HCT116 (cell line): ENCODE measurements around the gene KCTD1. TPM values are rescaled to one million over a fixed set of nuclear protein-coding genes. Genes with fewer than 3 reads are reported as not detected.

Experiments used
- ATAC-seq: fragments of 200-7000 bp; cut with Tn5 transposase; 2 replicates; pipeline ENCODE4 v1.9.1; 2020; ENCODE audit warnings: mild to moderate bottlenecking, moderate library complexity
- BruUV-seq: library from RNA; stranded (reverse); fragments of 400-500 nt; replicated peaks from 2 replicates; lab custom pipeline; 2021; lab: Mats Ljungman, UMichigan
- CTCF ChIA-PET: fragments of 300-600 bp; sonication (Branson Sonifier 250); formaldehyde crosslinking; loops from one replicate; lab custom pipeline; 2021; ENCODE audit warnings: antibody characterized with exemption; lab: Charles Lee
- POLR2A ChIA-PET: fragments of 300-600, 350-600 bp; sonication (Branson Sonifier 250); formaldehyde crosslinking; loops from one replicate; lab custom pipeline; 2021; ENCODE audit warnings: antibody characterized with exemption; lab: Charles Lee
- RAD21 ChIA-PET, 2 experiments: fragments of 300-600 bp; sonication (Branson Sonifier 250); formaldehyde crosslinking; loops; one replicate each; lab custom pipeline; 2023; ENCODE audit warnings: low total read pairs in 2 of 2; ENCODE audit not compliant: uncharacterized antibody in 2 of 2, unreplicated experiment in 2 of 2, low non-redundant PET in 1 of 2; lab: Charles Lee
- DNase-seq: peaks from one replicate; pipeline ENCODE4 v3.0.0-alpha.2; 2010; ENCODE audit warnings: low read depth, low spot score
- H2AFZ ChIP-seq: fragments of 200-600 bp; shearing (Covaris generic), sonication (generic); 2 replicates; pipeline ENCODE4 v1.6.1; 2017; ENCODE audit warnings: low read depth, mixed run types, mixed read lengths, antibody characterized with exemption, low read length; ENCODE audit not compliant: poor library complexity, severe bottlenecking
- H3K27ac ChIP-seq: 2 replicates; pipeline ENCODE4 v1.5.1; 2012; ENCODE audit warnings: low read depth, low read length
- H3K27me3 ChIP-seq: fragments of 200-600 bp; sonication (generic); 2 replicates; pipeline ENCODE4 v1.6.1; 2016; ENCODE audit warnings: mixed run types, low read length, mixed read lengths; ENCODE audit not compliant: insufficient read depth
- H3K36me3 ChIP-seq, 2 experiments: fragments of 200-500 bp in 1 of 2; fragments of 200-600 bp in 1 of 2; sonication (Bioruptor generic) in 1 of 2; sonication (generic) in 1 of 2; 2 replicates each; pipeline versions ENCODE4 v1.5.1 to v1.6.1; 2014 to 2016; ENCODE audit warnings: low read length in 2 of 2, inconsistent platforms in 1 of 2, mixed read lengths in 1 of 2, mixed run types in 1 of 2; ENCODE audit not compliant: insufficient read depth in 2 of 2, control insufficient read depth in 1 of 2
- H3K4me1 ChIP-seq, 2 experiments: fragments of 200-600 bp in 1 of 2; sonication (generic) in 1 of 2; 2 replicates each; pipeline versions ENCODE4 v1.5.1 to v1.6.1; 2012 to 2017; ENCODE audit warnings: low read length in 2 of 2, inconsistent platforms in 1 of 2, mild to moderate bottlenecking in 1 of 2, mixed read lengths in 1 of 2, mixed run types in 1 of 2, moderate library complexity in 1 of 2; ENCODE audit not compliant: insufficient read depth in 2 of 2, control insufficient read depth in 1 of 2
- H3K4me2 ChIP-seq: fragments of 200-600 bp; sonication (generic); 2 replicates; pipeline ENCODE4 v1.6.1; 2017; ENCODE audit warnings: mixed run types, low read length, mixed read lengths
- H3K4me3 ChIP-seq, 2 experiments: fragments of 200-600 bp in 1 of 2; sonication (generic) in 1 of 2; replicated peaks in 1 of 2; 2 replicates each; pipeline ENCODE4 v1.5.1; 2011 to 2016; ENCODE audit warnings: low read length in 2 of 2, control low read depth in 1 of 2, low read depth in 1 of 2, mild to moderate bottlenecking in 1 of 2, mixed read lengths in 1 of 2, mixed run types in 1 of 2
- H3K79me2 ChIP-seq: fragments of 200-600 bp; sonication (generic); 2 replicates; pipeline ENCODE4 v1.6.1; 2017; ENCODE audit warnings: mild to moderate bottlenecking, mixed run types, low read length, moderate library complexity, mixed read lengths; ENCODE audit not compliant: insufficient read depth
- H3K9ac ChIP-seq: fragments of 200-600 bp; sonication (generic); 2 replicates; pipeline ENCODE4 v1.6.1; 2016; ENCODE audit warnings: low read length, mixed read lengths
- H3K9me2 ChIP-seq: fragments of 200-600 bp; sonication (generic), shearing (Covaris generic); 2 replicates; pipeline ENCODE4 v1.6.1; 2017; ENCODE audit warnings: mixed run types, mild to moderate bottlenecking, moderate library complexity; ENCODE audit not compliant: insufficient read depth
- H3K9me3 ChIP-seq, 2 experiments: fragments of 200-500 bp in 1 of 2; fragments of 200-600 bp in 1 of 2; sonication (Bioruptor generic) in 1 of 2; sonication (generic) in 1 of 2; 2 replicates each; pipeline ENCODE4 v1.6.1; 2014 to 2017; ENCODE audit warnings: low read length in 2 of 2, mixed read lengths in 2 of 2, inconsistent platforms in 1 of 2, low read depth in 1 of 2, mild to moderate bottlenecking in 1 of 2, mixed run types in 1 of 2, moderate library complexity in 1 of 2; ENCODE audit not compliant: control insufficient read depth in 1 of 2, insufficient read depth in 1 of 2
- H4K20me1 ChIP-seq: fragments of 200-600 bp; sonication (generic), shearing (Covaris generic); 2 replicates; pipeline ENCODE4 v1.6.1; 2017; ENCODE audit warnings: mixed run types, mild to moderate bottlenecking, moderate library complexity; ENCODE audit not compliant: insufficient read depth
- CBX3 ChIP-seq: IDR thresholded peaks from 2 replicates; pipeline ENCODE4 v1.6.1; 2012; ENCODE audit warnings: low read depth
- CEBPB ChIP-seq: IDR thresholded peaks from 2 replicates; pipeline ENCODE4 v1.6.1; 2012; ENCODE audit warnings: low read depth
- ELF1 ChIP-seq: IDR thresholded peaks from 2 replicates; pipeline ENCODE4 v1.6.1; 2012; ENCODE audit warnings: low read depth, borderline replicate concordance
- EZH2 ChIP-seq: fragments of 200-600 bp; sonication (generic); IDR thresholded peaks from 2 replicates; pipeline ENCODE4 v1.6.1; 2017; ENCODE audit warnings: antibody characterized with exemption, mixed run types
- EZH2phosphoT487 ChIP-seq: fragments of 200-600 bp; IDR thresholded peaks from 2 replicates; pipeline ENCODE4 v1.6.1; 2018; ENCODE audit warnings: antibody characterized with exemption, borderline replicate concordance
- POLR2A ChIP-seq: IDR thresholded peaks from 2 replicates; pipeline ENCODE4 v1.7.0; 2011; ENCODE audit warnings: borderline replicate concordance; ENCODE audit not compliant: insufficient read depth, insufficient read length; ENCODE audit errors: extremely low read depth
- POLR2AphosphoS5 ChIP-seq: IDR thresholded peaks from 2 replicates; pipeline ENCODE4 v1.6.1; 2011; ENCODE audit warnings: mild to moderate bottlenecking, low read depth, low read length, moderate library complexity
- RAD21 ChIP-seq: IDR thresholded peaks from 2 replicates; pipeline ENCODE4 v1.6.1; 2012; ENCODE audit warnings: low read depth, mild to moderate bottlenecking
- SP1 ChIP-seq: IDR thresholded peaks from 2 replicates; pipeline ENCODE4 v1.6.1; 2012; ENCODE audit warnings: low read depth
- ZFX ChIP-seq: fragments of 450-650 bp; IDR thresholded peaks from 2 replicates; pipeline ENCODE4 v1.6.1; 2017
- ZNF274 ChIP-seq: fragments of 200-500 bp; sonication (Bioruptor generic); IDR thresholded peaks from 2 replicates; pipeline ENCODE4 v1.6.1; 2014; ENCODE audit warnings: mild to moderate bottlenecking, low read depth, low read length, inconsistent platforms
- intact Hi-C: fragments of 100-400 bp; cut with micrococcal nuclease; formaldehyde crosslinking; loops from 2 replicates; pipeline ENCODE4 v1.10.0; 2022
- total RNA-seq: library from RNA; stranded (reverse); gene quantifications from one replicate; pipeline ENCODE4 v1.2.1, GENCODE V29; 2021; ENCODE audit not compliant: unreplicated experiment
- TF ChIP-seq, protein P1 (sequence below): IDR thresholded peaks from 2 replicates; pipeline ENCODE4 v1.6.1; 2012
- TF ChIP-seq, protein P2 (sequence below): IDR thresholded peaks from 2 replicates; pipeline ENCODE4 v1.6.1; 2012
- TF ChIP-seq, protein P3 (sequence below): IDR thresholded peaks from 2 replicates; pipeline ENCODE4 v1.6.1; 2012; ENCODE audit warnings: low read depth

Gene KCTD1
- total RNA-seq, 1 experiment from 2014 or later, result 16.8 TPM

DNA sequence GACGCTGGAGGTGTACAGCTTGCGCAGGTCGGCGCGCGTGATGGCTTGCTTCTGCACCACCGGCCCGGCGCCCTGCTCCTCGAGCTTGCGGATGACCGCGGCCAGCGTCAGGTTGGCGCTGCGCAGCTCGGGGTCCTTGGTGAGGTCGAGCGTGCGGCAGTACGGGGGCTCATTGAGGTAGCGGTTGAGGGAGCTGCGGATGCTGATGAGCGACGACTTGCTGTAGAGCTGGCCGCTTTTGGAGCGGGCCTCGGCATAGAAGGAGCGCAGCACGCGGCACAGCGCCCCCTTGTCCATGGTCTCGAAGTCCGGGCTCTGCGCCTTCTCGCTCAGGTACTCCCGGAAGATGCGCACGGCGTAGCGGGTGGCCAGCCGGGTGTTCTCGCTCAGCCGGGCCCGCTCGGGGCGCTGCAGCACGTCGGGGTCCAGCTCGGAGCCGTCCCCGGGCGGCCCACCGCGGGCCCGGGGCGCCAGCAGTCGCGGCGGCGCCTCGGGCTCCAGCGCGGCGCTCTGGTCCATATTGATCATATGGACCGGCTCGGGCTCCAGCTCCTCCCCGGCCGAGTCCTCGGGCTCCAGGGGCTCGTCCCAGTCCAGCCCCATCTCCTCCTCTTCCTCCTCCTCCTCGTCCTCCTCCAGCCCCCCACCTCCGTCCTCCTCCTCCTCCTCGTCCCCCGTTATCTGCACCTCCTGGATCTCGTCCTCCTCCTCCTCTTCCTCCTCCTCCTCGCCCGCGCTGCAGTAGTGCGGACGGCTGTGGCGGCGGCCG lies 523 bp downstream of the KCTD1 start:
- RAD21 ChIA-PET, result interaction anchor here in 1 of 2 experiments (0.6 to 0.7 kb wide), 2 partner anchors 47 to 185 kb away, joined by 4 to 10 read pairs; no protein-coding TSS in a partner anchor
- Histone ChIP-seq H4K20me1 (no peaks in the 10 kb centered on the region), H3K27me3 (no peaks in the 10 kb centered on the region), H3K9me3 (no peaks in the 10 kb centered on the region), H3K4me2 (peak overlapping the region; percentile 98), H2AFZ (no peak overlapping the region), H3K9me2 (no peaks in the 10 kb centered on the region), H3K4me3 (peak overlapping the region; percentile 68 to 73), H3K9ac (peak overlapping the region; percentile 76), H3K79me2 (peaks cover 39% of the 10 kb centered on the region), H3K36me3 (no peaks in the 10 kb centered on the region), H3K27ac (peak overlapping the region; percentile 81), H3K4me1 (peaks cover 8 to 17% of the 10 kb centered on the region in 2 experiments; a peak in 3 of 4 replicates)
- POLR2A ChIA-PET, result interaction anchor here (0.6 to 2.2 kb wide), 6 partner anchors 15 to 100 kb away, joined by 3 to 18 read pairs (median 5); no protein-coding TSS in a partner anchor
- ATAC-seq (no peak; the same call in 1 of the 2 replicates), DNase-seq (no peak)
- BruUV-seq, result no TSS peak
- TF ChIP-seq, protein P1, sequence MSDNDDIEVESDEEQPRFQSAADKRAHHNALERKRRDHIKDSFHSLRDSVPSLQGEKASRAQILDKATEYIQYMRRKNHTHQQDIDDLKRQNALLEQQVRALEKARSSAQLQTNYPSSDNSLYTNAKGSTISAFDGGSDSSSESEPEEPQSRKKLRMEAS, result no peak
- no peak for TF ChIP-seq POLR2AphosphoS5
- TF ChIP-seq ZNF274, result no peak
- no peak for TF ChIP-seq ELF1
- no peak for TF ChIP-seq CBX3
- TF ChIP-seq, protein P2, sequence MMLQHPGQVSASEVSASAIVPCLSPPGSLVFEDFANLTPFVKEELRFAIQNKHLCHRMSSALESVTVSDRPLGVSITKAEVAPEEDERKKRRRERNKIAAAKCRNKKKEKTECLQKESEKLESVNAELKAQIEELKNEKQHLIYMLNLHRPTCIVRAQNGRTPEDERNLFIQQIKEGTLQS, result no peak
- TF ChIP-seq EZH2, result no peak
- no peak for TF ChIP-seq EZH2phosphoT487
- no peak for TF ChIP-seq RAD21
- TF ChIP-seq, protein P3, sequence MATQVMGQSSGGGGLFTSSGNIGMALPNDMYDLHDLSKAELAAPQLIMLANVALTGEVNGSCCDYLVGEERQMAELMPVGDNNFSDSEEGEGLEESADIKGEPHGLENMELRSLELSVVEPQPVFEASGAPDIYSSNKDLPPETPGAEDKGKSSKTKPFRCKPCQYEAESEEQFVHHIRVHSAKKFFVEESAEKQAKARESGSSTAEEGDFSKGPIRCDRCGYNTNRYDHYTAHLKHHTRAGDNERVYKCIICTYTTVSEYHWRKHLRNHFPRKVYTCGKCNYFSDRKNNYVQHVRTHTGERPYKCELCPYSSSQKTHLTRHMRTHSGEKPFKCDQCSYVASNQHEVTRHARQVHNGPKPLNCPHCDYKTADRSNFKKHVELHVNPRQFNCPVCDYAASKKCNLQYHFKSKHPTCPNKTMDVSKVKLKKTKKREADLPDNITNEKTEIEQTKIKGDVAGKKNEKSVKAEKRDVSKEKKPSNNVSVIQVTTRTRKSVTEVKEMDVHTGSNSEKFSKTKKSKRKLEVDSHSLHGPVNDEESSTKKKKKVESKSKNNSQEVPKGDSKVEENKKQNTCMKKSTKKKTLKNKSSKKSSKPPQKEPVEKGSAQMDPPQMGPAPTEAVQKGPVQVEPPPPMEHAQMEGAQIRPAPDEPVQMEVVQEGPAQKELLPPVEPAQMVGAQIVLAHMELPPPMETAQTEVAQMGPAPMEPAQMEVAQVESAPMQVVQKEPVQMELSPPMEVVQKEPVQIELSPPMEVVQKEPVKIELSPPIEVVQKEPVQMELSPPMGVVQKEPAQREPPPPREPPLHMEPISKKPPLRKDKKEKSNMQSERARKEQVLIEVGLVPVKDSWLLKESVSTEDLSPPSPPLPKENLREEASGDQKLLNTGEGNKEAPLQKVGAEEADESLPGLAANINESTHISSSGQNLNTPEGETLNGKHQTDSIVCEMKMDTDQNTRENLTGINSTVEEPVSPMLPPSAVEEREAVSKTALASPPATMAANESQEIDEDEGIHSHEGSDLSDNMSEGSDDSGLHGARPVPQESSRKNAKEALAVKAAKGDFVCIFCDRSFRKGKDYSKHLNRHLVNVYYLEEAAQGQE, result no peak
- TF ChIP-seq POLR2A, result no peak
- TF ChIP-seq CEBPB, result no peak
- TF ChIP-seq ZFX, result no peak
- TF ChIP-seq SP1, result no peak
- CTCF ChIA-PET, result interaction anchor here (0.5 to 1.9 kb wide), 5 partner anchors 12 to 164 kb away, joined by 4 to 6 read pairs (median 6); no protein-coding TSS in a partner anchor
- intact Hi-C loops, result loop anchor here (5.0 kb wide), 2 partner anchors 66 to 121 kb away; no protein-coding TSS in a partner anchor
